M059J (cell line): ENCODE measurements around the gene PRR23A. TPM values are rescaled to one million over a fixed set of nuclear protein-coding genes. Genes with fewer than 3 reads are reported as not detected.

Experiments used
- DNase-seq: peaks from one replicate; pipeline ENCODE4 v3.0.0-alpha.2; 2012; ENCODE audit warnings: low read depth
- total RNA-seq: library from RNA; depleted of rRNA; stranded (reverse); fragments of >200 nt; shearing (Covaris generic); gene quantifications from 2 replicates; pipeline ENCODE4 v1.2.3, GENCODE V29; 2014; rRNA removed

Gene PRR23A
- total RNA-seq, 1 experiment from 2014 or later, result not detected

DNA sequence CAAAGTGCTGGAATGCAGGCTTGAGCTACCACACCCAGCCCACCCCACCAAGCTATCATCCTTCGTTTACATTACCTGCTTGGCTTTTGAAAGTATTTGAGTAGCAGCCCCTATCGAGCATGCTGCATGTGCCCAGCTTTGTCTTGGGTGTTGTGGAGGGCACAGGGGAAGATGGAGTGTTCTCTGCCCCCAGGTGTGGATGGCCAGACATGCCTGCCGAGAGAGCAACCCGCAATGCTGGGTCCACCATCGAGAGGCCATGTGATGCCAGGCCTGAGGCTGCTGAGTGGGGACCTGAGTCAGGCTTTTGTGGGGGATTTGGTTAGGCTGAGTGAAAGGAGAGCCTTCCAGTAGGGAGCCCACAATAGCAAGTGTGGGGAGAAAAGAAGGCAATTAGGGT is 33.1 kb downstream of the PRR23A start:
- no peak for DNase-seq

DNA sequence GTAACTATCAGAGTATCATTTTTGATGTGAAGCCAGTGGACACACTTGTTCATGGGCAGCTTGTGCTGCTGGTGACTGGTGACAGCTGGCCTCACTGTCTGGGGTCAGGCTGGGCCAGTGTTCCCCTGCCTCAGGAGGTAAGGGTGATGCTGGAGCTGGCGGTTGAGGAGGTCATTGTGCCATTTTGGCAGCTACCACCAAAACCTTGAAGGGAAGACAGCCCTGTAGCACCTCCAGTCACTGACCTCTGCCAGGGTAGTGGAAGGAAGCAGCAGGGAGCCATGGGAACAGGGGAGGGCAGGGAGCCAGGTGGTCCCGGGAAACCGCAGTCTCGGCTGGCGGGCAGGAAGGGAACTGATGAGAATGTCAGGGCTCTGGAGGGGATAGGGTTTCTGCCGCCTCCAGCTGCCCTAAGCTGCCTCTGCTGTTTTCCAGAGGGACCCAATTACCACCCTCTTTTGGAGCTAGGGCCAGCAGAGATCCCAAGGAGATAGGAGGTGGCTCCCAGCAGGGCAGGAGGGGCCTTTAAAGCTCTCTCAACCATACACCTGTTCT is 34.2 kb downstream of the PRR23A start:
- DNase-seq, result no peak

DNA sequence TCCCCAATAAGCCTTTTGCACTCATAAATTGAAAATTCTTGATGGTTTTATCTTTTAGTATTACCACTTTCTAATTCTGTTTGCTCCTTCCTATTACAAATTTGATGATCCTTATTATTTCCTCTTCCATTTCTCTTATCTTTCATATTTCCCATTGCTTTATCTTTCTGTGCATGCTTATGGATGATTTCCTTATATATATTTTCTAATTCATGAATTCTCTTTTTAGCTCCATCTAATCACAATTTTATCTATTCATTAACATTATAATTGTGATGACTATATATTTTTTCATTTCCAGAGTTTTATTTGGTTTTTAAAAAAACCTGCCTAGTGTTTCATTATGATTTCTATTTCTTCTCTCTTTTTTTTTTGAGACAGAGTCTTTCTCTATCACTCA is 41.1 kb downstream of the PRR23A start:
- DNase-seq, result no peak

DNA sequence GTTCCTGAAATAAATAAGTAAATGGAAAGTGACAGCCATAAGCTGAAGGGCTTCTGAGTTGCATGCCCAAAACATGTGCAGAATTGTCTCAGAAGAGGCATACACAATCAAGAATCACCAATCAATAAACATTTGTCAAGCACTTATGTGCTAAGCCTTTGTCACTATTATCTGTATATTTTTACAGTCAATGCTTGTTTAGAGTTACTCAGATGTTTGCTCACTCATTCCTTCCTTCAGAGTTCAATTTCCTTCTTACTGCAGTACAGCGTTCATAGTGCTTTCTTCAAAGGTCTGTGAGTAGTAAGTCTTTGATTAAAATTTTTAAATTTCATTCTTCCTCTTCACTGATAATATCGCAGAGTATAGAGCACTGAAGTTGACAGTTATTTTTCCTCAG is 41.8 kb downstream of the PRR23A start:
- DNase-seq, result no peak

DNA sequence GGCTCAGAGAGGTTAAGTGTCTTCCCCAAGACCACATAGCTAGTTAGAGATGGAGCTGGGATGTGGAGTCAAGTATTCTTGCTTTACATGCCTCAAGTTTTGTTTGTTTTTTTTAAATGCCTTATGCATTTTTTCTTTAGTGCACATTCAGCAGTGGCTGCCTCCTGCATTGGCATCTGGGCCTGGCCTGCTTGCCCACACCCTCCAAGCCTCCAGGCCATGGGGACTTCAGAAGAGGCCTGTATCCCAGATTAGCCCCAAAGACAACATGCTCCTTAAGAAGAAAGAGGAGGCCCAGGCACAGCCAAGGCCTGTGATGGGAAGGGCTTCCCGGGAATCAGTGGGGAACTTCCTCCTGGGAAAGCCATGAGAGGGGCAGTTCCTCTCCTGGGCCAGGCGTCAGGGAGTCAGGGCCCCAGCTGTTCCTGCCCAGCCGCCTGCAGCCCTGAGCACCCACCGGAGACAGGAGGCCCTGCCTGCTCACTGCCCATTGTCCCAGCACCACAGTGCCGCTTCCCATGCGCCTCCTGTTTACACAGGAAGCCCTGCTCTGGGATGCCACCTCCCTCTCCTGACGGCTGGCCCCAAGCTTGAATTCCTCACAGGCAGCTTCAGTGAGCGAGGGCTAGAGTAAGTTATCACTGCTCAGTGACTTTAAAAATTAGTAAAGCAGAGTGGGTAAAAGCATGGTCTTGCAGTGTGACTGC is 43.1 kb downstream of the PRR23A start:
- no peak for DNase-seq

DNA sequence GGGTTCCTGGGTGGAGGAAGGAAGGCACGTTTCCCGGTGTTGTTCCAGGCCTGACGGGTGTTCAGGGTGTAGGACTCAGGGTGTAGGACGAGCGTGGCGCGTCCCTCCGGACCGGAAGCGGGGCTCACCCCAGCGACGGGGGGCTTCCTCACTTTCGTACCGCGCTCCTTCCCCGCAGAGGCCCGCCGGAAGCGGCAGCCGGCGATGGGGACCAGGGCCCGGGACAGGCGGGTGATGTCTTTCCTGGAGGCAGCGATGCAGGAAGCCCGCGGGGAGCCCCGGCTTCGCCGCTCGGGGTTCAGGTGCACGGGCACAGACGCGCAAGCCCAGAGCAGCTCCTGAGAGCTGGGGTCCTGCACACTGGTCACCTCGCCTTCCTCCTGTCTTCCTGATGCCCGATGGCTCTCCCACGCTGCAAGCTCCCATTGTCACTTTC is 45.6 kb downstream of the PRR23A start:
- no peak for DNase-seq

Other genes with a start within 250 kb of the PRR23A start
- gene PIK3CB, start 171.3 kb downstream of the PRR23A start, total RNA-seq, result 7.6 and 21.9 TPM in 2 replicates
- gene FOXL2, start 59.1 kb downstream of the PRR23A start, total RNA-seq, result 0.22 and 2.3 TPM in 2 replicates
- 1.4 and 2.6 TPM in 2 replicates for gene FOXL2NB, start 59.1 kb downstream of the PRR23A start, total RNA-seq
- gene PRR23B, start 14.7 kb upstream of the PRR23A start, total RNA-seq, result not detected in 2 replicates
- not detected in 2 replicates for gene PRR23C, start 38.6 kb upstream of the PRR23A start, total RNA-seq